Activated T-cell treated with anti-CD3 and anti-CD28 coated beads, Interleukin-2, amount 50 U/mL, for 72 hours (primary cell): ENCODE results near the gene CLEC4M. TPM values are rescaled to one million over a fixed set of nuclear protein-coding genes. Genes with fewer than 3 reads are reported as not detected.
"Not testable (repeated sequence)": the region's sequence is repeated elsewhere in the genome, so short reads cannot be mapped to it uniquely, and the experiment has no call there.

Source experiments
- ATAC-seq, 2 donors: fragments of 150-1000 bp; cut with Tn5 transposase; replicated peaks in 1 of 2; 2 replicates each; pipeline ENCODE4 v1.10.0; 2021; ENCODE audit warnings: moderate library complexity in 2 of 2, mild to moderate bottlenecking in 1 of 2
- DNase-seq, 2 donors: peaks; one replicate each; pipeline ENCODE4 v3.0.0; 2021 to 2022; ENCODE audit warnings: mixed read lengths in 1 of 2
- H3K27ac Mint-ChIP-seq: one replicate; pipeline ENCODE4 v1.8.0; 2022; ENCODE audit warnings: mild to moderate bottlenecking, moderate library complexity, mixed read lengths
- H3K27me3 Mint-ChIP-seq: one replicate; pipeline ENCODE4 v1.8.0; 2022; ENCODE audit warnings: low read depth, mixed read lengths
- H3K36me3 Mint-ChIP-seq, 2 donors: one replicate each; pipeline ENCODE4 v1.8.0; 2022; ENCODE audit warnings: mixed read lengths in 2 of 2, mild to moderate bottlenecking in 1 of 2; ENCODE audit not compliant: insufficient read depth in 2 of 2
- H3K4me1 Mint-ChIP-seq: one replicate; pipeline ENCODE4 v1.8.0; 2022; ENCODE audit warnings: low read depth, mixed read lengths
- H3K4me3 Mint-ChIP-seq, 2 donors: one replicate each; pipeline ENCODE4 v1.8.0; 2022; ENCODE audit warnings: mild to moderate bottlenecking in 2 of 2, mixed read lengths in 2 of 2, moderate library complexity in 2 of 2
- H3K9me3 Mint-ChIP-seq, 2 donors: one replicate each; pipeline ENCODE4 v1.8.0; 2022; ENCODE audit warnings: mixed read lengths in 2 of 2
- total RNA-seq, 2 donors: library from RNA; stranded (reverse); gene quantifications; one replicate each; pipeline ENCODE4 v1.2.3, GENCODE V29; 2022

CLEC4M gene
- total RNA-seq, 2 donors from 2014 or later = not detected

DNA sequence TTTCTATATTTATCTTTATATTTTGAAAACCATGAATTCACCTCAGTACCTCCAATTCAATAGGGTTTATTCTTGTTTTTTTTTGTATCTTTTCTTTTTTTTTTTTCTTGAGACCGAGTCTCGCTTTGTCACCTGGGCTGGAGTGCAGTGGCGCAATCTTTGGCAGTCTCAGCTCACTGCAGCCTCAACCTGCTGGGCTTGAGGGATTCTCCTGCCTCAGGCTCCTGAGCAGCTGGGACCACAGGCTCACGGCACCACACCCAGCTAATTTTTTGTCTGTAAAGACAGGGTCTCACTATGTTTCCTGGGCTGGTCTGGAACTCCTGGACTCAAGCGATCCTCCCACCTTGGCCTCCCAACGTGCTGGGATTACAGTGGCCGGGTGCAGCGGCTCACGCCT lies 43.8 kb downstream of the CLEC4M start:
- peaks cover 15% of the 10 kb centered on the region for H3K4me1 Mint-ChIP-seq
- DNase-seq = no peak
- no peak for ATAC-seq
- H3K27me3 Mint-ChIP-seq = peaks cover 79% of the 10 kb centered on the region
- H3K9me3 Mint-ChIP-seq = peaks cover 2 to 6% of the 10 kb centered on the region in 2 donors
- no peak overlapping the region for H3K4me3 Mint-ChIP-seq
- H3K36me3 Mint-ChIP-seq = peaks cover 10 to 15% of the 10 kb centered on the region in 2 donors
- no peak overlapping the region for H3K27ac Mint-ChIP-seq

DNA sequence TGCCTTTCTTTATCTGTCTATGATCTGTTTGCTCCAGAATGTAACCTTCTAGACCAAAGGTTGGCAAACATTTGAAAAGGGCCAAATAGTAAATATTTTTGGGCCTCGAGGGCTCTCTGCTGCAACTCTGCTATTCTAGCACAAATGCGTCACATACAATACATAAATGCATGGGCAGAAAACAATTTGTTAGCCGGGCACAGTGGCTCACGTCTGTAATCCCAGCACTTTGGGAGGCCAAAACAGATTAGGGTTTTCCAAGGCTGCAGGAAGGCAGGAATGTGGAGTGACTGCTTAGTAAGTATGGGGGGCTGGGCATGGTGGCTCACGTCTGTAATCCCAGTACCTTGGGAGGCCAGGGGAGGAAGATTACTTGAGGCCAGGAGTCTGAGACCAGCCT lies 45.1 kb downstream of the CLEC4M start:
- peaks cover 2 to 6% of the 10 kb centered on the region in 2 donors for H3K9me3 Mint-ChIP-seq
- peaks cover 72% of the 10 kb centered on the region for H3K27me3 Mint-ChIP-seq
- DNase-seq = no peak
- H3K4me3 Mint-ChIP-seq = peak overlapping the region in 1 of 2 donors; percentile 17
- no peak for ATAC-seq
- H3K36me3 Mint-ChIP-seq = peaks cover 8 to 18% of the 10 kb centered on the region in 2 donors
- H3K4me1 Mint-ChIP-seq = peaks cover 15% of the 10 kb centered on the region
- no peak overlapping the region for H3K27ac Mint-ChIP-seq

DNA sequence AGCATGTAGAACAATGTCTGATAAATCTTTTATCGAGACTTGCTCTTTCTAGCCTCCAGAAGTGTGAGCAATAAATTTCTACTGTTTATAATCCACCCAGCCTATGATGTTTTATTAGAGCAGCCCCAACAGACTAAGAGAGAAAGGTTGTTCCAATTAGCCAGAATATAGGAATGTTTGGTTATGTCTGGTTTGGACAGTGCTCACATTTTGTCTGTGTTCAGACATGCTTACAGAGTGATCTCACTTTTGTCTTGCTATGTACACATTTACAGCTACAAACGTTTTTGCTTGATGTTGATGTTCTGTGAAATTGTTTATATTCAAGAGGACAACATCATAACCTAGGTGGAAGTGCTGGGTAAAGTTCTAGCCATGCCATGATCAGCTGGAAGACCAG lies 48.9 kb downstream of the CLEC4M start:
- Mint-ChIP-seq H3K9me3 (peaks cover 6% of the 10 kb centered on the region in 2 donors), H3K27ac (no peak overlapping the region), H3K4me3 (no peak overlapping the region), H3K4me1 (peaks cover 25% of the 10 kb centered on the region), H3K27me3 (peaks cover 70% of the 10 kb centered on the region), H3K36me3 (peaks cover 12 to 25% of the 10 kb centered on the region in 2 donors)
- DNase-seq (no peak), ATAC-seq (no peak)

DNA sequence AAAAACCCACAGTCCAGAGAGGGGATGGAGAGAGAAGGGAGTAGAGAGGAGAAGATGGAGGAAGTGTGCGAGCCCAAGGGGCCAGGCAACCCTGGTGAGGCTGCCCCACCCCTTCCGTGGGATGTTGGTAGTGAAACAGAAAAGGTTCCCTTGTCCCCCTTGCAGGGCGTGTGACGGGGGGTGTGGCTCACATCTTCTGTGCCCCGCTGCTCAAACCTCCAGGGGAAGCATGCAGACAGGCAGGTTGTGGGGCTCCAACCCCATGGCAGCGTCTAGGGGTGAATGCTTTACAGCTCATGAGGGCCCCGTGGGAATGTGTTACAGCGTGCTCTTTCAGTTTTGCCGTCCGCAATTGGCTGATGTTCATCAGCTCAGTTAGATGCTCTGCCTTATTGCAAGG lies 52.3 kb downstream of the CLEC4M start:
- Mint-ChIP-seq H3K4me1 (peaks cover 22% of the 10 kb centered on the region), H3K4me3 (peak overlapping the region in 1 of 2 donors; percentile 65), H3K27ac (no peak overlapping the region), H3K36me3 (peaks cover 12 to 35% of the 10 kb centered on the region in 2 donors), H3K9me3 (peaks cover 6 to 8% of the 10 kb centered on the region in 2 donors), H3K27me3 (peaks cover 79% of the 10 kb centered on the region)
- DNase-seq (no peak), ATAC-seq (peak in 1 of 2 donors; percentile 37)

DNA sequence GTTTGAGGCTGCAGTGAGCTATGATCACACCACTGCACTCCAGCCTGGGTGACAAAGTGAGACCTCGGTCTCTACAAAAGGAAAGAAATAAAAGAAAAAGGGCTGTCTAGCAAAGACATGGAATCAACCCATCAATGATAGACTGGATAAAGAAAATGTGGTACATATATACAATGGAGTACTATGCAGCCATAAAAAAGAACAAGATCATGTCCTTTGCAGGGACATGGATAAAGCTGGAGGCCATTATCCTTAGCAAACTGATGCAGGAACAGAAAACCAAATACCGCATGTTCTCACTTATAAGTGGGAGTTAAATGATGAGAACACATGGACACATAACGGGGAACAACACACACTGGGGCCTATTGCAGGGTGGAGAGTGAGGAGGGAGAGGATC lies 53.0 kb downstream of the CLEC4M start:
- peaks cover 7 to 28% of the 10 kb centered on the region in 2 donors for H3K36me3 Mint-ChIP-seq
- ATAC-seq = not testable (repeated sequence)

DNA sequence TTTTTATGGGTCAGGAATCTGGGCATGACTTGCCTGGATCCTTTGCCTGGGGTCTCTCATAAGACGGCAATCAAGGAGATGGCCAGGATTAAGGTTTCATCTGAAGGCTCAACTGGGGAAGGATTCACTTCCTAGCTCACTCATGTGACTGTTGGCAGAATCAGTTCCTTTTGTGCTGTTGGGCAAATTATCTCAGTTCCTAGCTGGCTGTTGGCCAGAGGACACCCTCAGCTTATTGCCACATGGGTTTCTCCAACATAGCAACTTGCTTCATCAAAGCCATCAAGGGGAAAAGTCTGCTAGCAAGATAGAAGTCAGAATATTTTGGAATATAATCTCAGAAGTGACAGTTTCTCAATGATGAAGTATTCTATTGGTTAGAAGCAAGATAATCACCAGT lies 54.8 kb downstream of the CLEC4M start:
- Mint-ChIP-seq H3K4me3 (no peak overlapping the region), H3K27ac (no peak overlapping the region), H3K9me3 (peaks cover 2 to 4% of the 10 kb centered on the region in 2 donors), H3K36me3 (peaks cover 6 to 20% of the 10 kb centered on the region in 2 donors), H3K4me1 (peaks cover 22% of the 10 kb centered on the region), H3K27me3 (peaks cover 71% of the 10 kb centered on the region)
- ATAC-seq = no peak
- DNase-seq = no peak

More for the DNA sequence above, 53.0 kb downstream of the CLEC4M start:
- H3K9me3 Mint-ChIP-seq, H3K27ac Mint-ChIP-seq, DNase-seq, H3K4me3 Mint-ChIP-seq: not testable (repeated sequence)
- Mint-ChIP-seq H3K27me3 (peaks cover 79% of the 10 kb centered on the region), H3K4me1 (peaks cover 22% of the 10 kb centered on the region)

DNA sequence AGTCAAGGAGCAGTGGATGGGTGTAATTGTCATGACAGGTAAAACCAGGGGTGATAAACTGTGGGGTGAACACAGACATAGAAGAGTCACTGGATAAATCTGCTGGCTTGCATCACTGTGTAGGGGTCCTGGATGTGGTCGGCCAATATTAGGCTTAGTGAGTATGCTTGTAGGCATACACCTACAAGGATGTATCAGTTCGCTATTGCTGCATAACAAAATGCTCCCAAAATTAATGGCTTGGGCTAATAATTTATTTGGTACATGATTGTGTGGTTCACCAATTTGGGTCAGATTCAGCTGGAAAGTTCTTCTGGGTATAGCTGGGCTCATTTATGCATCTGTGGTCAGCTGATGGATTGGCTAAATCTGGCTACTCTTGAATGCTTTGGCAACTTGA lies 55.8 kb downstream of the CLEC4M start:
- Mint-ChIP-seq H3K27ac (no peak overlapping the region), H3K4me1 (peaks cover 27% of the 10 kb centered on the region), H3K36me3 (peaks cover 6 to 17% of the 10 kb centered on the region in 2 donors), H3K27me3 (peaks cover 77% of the 10 kb centered on the region), H3K9me3 (peaks cover 2 to 4% of the 10 kb centered on the region in 2 donors), H3K4me3 (no peak overlapping the region)
- DNase-seq (no peak), ATAC-seq (no peak)

Other genes with a start within 250 kb of the CLEC4M start
- 10 to 100 TPM; 13.6 to 14.1 TPM for gene ZNF358, start 247.1 kb upstream of the CLEC4M start, total RNA-seq
- gene MCOLN1, start 240.6 kb upstream of the CLEC4M start, total RNA-seq = 10 to 100 TPM in 1 of 2 donors, 1 to 10 TPM in 1; 9.5 to 11.8 TPM
- 100 to 1,000 TPM; 102 to 144 TPM for gene PNPLA6, start 227.5 kb upstream of the CLEC4M start, total RNA-seq
- gene CAMSAP3, start 167.4 kb upstream of the CLEC4M start, total RNA-seq = 1 to 10 TPM; 1.7 to 2.0 TPM
- gene XAB2, start 133.7 kb upstream of the CLEC4M start, total RNA-seq = 10 to 100 TPM; 53.3 to 59.3 TPM
- gene PET100, start 133.4 kb upstream of the CLEC4M start, total RNA-seq = 10 to 100 TPM; 65.5 to 74.0 TPM
- gene PCP2, start 129.5 kb upstream of the CLEC4M start, total RNA-seq = 1 to 10 TPM; 1.9 to 2.2 TPM
- gene STXBP2, start 126.1 kb upstream of the CLEC4M start, total RNA-seq = 100 to 1,000 TPM; 132 TPM
- gene RETN, start 94.2 kb upstream of the CLEC4M start, total RNA-seq = not detected
- not detected for gene MCEMP1, start 86.2 kb upstream of the CLEC4M start, total RNA-seq
- 10 to 100 TPM; 73.0 to 78.2 TPM for gene TRAPPC5, start 82.4 kb upstream of the CLEC4M start, total RNA-seq
- 1 to 10 TPM; 2.3 to 7.7 TPM for gene FCER2, start 61.1 kb upstream of the CLEC4M start, total RNA-seq
- not detected for gene CLEC4G, start 31.1 kb upstream of the CLEC4M start, total RNA-seq
- not detected for gene CD209, start 15.7 kb upstream of the CLEC4M start, total RNA-seq
- gene EVI5L, start 67.0 kb downstream of the CLEC4M start, total RNA-seq = 10 to 100 TPM in 1 of 2 donors, 1 to 10 TPM in 1; 7.8 to 10.4 TPM
- under 1 TPM; 0.63 to 0.96 TPM for gene PRR36, start 111.1 kb downstream of the CLEC4M start, total RNA-seq
- not detected for gene LRRC8E, start 125.3 kb downstream of the CLEC4M start, total RNA-seq
- gene MAP2K7, start 140.6 kb downstream of the CLEC4M start, total RNA-seq = 10 to 100 TPM; 40.2 to 40.3 TPM
- gene TGFBR3L, start 151.6 kb downstream of the CLEC4M start, total RNA-seq = 1 to 10 TPM; 7.4 to 9.7 TPM
- 10 to 100 TPM; 23.7 to 25.5 TPM for gene SNAPC2, start 157.1 kb downstream of the CLEC4M start, total RNA-seq
- gene CTXN1, start 162.9 kb downstream of the CLEC4M start, total RNA-seq = under 1 TPM; 0.50 to 0.63 TPM
- 100 to 1,000 TPM in 1 of 2 donors, 10 to 100 TPM in 1; 91.2 to 112 TPM for gene TIMM44, start 180.4 kb downstream of the CLEC4M start, total RNA-seq
- gene ELAVL1, start 242.4 kb downstream of the CLEC4M start, total RNA-seq = 100 to 1,000 TPM in 1 of 2 donors, 10 to 100 TPM in 1; 90.5 to 115 TPM